GM23338 (cell line): ENCODE data around the gene CXCL16. TPM values are rescaled to one million over a fixed set of nuclear protein-coding genes. Genes with fewer than 3 reads are reported as not detected.

Experiments
- ATAC-seq: fragments of 200-7000 bp; cut with Tn5 transposase; 3 replicates; pipeline ENCODE4 v1.9.1; 2020
- DNase-seq: peaks from one replicate; pipeline ENCODE4 v3.0.0-alpha.2; 2015; ENCODE audit warnings: low spot score
- H2AFZ ChIP-seq: fragments of 200-600 bp; sonication (generic); 2 replicates; pipeline ENCODE4 v1.8.0; 2016; ENCODE audit warnings: antibody characterized with exemption, mild to moderate bottlenecking, moderate library complexity
- H3F3A ChIP-seq: fragments of 200-600 bp; sonication (generic); replicated peaks from 2 replicates; pipeline ENCODE4 v1.8.0; 2017; ENCODE audit warnings: antibody characterized with exemption, mixed run types, low read depth
- H3K27ac ChIP-seq: fragments of 200-600 bp; sonication (generic); 2 replicates; pipeline ENCODE4 v1.6.1; 2016; ENCODE audit warnings: low read depth
- H3K27me3 ChIP-seq: fragments of 200-600 bp; sonication (generic); 2 replicates; pipeline ENCODE4 v1.8.0; 2016; ENCODE audit warnings: mild to moderate bottlenecking, mixed run types, moderate library complexity; ENCODE audit not compliant: insufficient read depth
- H3K36me3 ChIP-seq: fragments of 200-600 bp; sonication (generic); 2 replicates; pipeline ENCODE4 v1.8.0; 2016; ENCODE audit warnings: mild to moderate bottlenecking; ENCODE audit not compliant: insufficient read depth
- H3K4me1 ChIP-seq: fragments of 200-600 bp; sonication (generic); 2 replicates; pipeline ENCODE4 v1.8.0; 2016; ENCODE audit warnings: mild to moderate bottlenecking, moderate library complexity; ENCODE audit not compliant: insufficient read depth
- H3K4me2 ChIP-seq: fragments of 200-600 bp; sonication (generic); 2 replicates; pipeline ENCODE4 v1.7.1; 2017; ENCODE audit warnings: mixed run types
- H3K4me3 ChIP-seq: fragments of 200-600 bp; sonication (generic); 2 replicates; pipeline ENCODE4 v1.6.1; 2016; ENCODE audit warnings: mixed run types
- H3K79me2 ChIP-seq: fragments of 200-600 bp; sonication (generic); replicated peaks from 2 replicates; pipeline ENCODE4 v1.8.0; 2017; ENCODE audit warnings: mild to moderate bottlenecking; ENCODE audit not compliant: insufficient read depth
- H3K9me2 ChIP-seq: fragments of 200-600 bp; sonication (generic); 2 replicates; pipeline ENCODE4 v1.8.0; 2017; ENCODE audit not compliant: insufficient read depth
- H4K20me1 ChIP-seq: fragments of 200-600 bp; sonication (generic); replicated peaks from 2 replicates; pipeline ENCODE4 v1.8.0; 2017; ENCODE audit warnings: mild to moderate bottlenecking; ENCODE audit not compliant: insufficient read depth
- H3K27ac Mint-ChIP-seq: 2 replicates; pipeline ENCODE4 v1.8.0; 2020; ENCODE audit warnings: inconsistent platforms, mild to moderate bottlenecking, moderate library complexity, mixed read lengths
- H3K27me3 Mint-ChIP-seq: 3 replicates; pipeline ENCODE4 v1.8.0; 2022; ENCODE audit warnings: low read depth, mild to moderate bottlenecking, moderate library complexity, mixed read lengths, inconsistent platforms; ENCODE audit not compliant: insufficient read depth, poor library complexity
- H3K36me3 Mint-ChIP-seq: 3 replicates; pipeline ENCODE4 v1.8.0; 2021; ENCODE audit warnings: low read depth, mild to moderate bottlenecking, inconsistent platforms, moderate library complexity, mixed read lengths
- H3K4me1 Mint-ChIP-seq: 3 replicates; pipeline ENCODE4 v1.8.0; 2020; ENCODE audit warnings: mild to moderate bottlenecking, inconsistent platforms, mixed read lengths
- H3K4me3 Mint-ChIP-seq: 3 replicates; pipeline ENCODE4 v1.8.0; 2021; ENCODE audit warnings: moderate library complexity, mild to moderate bottlenecking, inconsistent platforms, mixed read lengths
- H3K9me3 Mint-ChIP-seq: 3 replicates; pipeline ENCODE4 v1.8.0; 2020; ENCODE audit warnings: moderate library complexity, mild to moderate bottlenecking, inconsistent platforms, mixed read lengths
- CREB1 ChIP-seq: fragments of 250-450 bp; sonication (Bioruptor Pico); IDR thresholded peaks from 2 replicates; pipeline ENCODE4 v1.5.0; 2020; ENCODE audit warnings: low read depth, mild to moderate bottlenecking, moderate library complexity
- JUNB ChIP-seq: IDR thresholded peaks from one replicate; pipeline ENCODE4 v1.6.1; 2016; ENCODE audit warnings: antibody characterized with exemption; ENCODE audit not compliant: unreplicated experiment
- STAT1 ChIP-seq: IDR thresholded peaks from one replicate; pipeline ENCODE4 v1.6.1; 2016; ENCODE audit warnings: antibody characterized with exemption; ENCODE audit not compliant: unreplicated experiment
- ZNF114 ChIP-seq: fragments of 250-450 bp; sonication (Bioruptor Pico); IDR thresholded peaks from 2 replicates; pipeline ENCODE4 v1.5.0; 2020; ENCODE audit warnings: mild to moderate bottlenecking, moderate library complexity
- polyA plus RNA-seq: library from polyadenylated mRNA; unstranded; fragments of >200 nt; fragmentation: Nextera tagmentation; extraction: Ambion mirVana; gene quantifications from 2 replicates; pipeline ENCODE4 v1.2.1, GENCODE V29; 2016
- total RNA-seq: library from RNA; depleted of rRNA; stranded (reverse); fragments of >200 nt; shearing (Covaris generic); gene quantifications from 2 replicates; pipeline ENCODE4 v1.2.3, GENCODE V29; 2014
- TF ChIP-seq, protein P1 (sequence below): IDR thresholded peaks from one replicate; pipeline ENCODE4 v1.6.1; 2018; ENCODE audit warnings: antibody characterized with exemption; ENCODE audit not compliant: unreplicated experiment
- TF ChIP-seq, protein P2 (sequence below): fragments of 250-450 bp; sonication (Bioruptor Pico); IDR thresholded peaks from 2 replicates; pipeline ENCODE4 v1.5.0; 2020; ENCODE audit warnings: mild to moderate bottlenecking, moderate library complexity

CXCL16 gene
- total and polyA plus RNA-seq, 2 experiments from 2014 or later = 4.0 to 4.1 TPM

DNA sequence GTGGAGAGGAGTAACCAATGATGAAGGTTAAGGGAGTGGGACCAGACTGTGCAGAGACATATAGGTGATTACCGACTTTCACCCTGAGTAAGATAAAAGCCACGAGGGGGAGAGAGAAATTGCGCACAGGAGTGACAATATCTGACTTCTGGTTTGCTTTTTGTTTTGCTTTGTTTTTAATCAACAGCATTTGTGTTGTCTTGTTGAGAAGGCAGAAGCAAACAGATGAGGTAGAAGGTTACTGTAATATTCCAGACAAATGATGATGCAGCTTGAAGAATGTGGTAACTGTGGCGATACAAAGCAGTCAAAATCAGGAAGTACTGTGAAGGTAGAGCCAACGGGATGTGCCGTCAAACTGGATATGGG lies 43.3 kb downstream of the CXCL16 start (continued):
- TF ChIP-seq, protein P1, sequence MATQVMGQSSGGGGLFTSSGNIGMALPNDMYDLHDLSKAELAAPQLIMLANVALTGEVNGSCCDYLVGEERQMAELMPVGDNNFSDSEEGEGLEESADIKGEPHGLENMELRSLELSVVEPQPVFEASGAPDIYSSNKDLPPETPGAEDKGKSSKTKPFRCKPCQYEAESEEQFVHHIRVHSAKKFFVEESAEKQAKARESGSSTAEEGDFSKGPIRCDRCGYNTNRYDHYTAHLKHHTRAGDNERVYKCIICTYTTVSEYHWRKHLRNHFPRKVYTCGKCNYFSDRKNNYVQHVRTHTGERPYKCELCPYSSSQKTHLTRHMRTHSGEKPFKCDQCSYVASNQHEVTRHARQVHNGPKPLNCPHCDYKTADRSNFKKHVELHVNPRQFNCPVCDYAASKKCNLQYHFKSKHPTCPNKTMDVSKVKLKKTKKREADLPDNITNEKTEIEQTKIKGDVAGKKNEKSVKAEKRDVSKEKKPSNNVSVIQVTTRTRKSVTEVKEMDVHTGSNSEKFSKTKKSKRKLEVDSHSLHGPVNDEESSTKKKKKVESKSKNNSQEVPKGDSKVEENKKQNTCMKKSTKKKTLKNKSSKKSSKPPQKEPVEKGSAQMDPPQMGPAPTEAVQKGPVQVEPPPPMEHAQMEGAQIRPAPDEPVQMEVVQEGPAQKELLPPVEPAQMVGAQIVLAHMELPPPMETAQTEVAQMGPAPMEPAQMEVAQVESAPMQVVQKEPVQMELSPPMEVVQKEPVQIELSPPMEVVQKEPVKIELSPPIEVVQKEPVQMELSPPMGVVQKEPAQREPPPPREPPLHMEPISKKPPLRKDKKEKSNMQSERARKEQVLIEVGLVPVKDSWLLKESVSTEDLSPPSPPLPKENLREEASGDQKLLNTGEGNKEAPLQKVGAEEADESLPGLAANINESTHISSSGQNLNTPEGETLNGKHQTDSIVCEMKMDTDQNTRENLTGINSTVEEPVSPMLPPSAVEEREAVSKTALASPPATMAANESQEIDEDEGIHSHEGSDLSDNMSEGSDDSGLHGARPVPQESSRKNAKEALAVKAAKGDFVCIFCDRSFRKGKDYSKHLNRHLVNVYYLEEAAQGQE = no peak

DNA sequence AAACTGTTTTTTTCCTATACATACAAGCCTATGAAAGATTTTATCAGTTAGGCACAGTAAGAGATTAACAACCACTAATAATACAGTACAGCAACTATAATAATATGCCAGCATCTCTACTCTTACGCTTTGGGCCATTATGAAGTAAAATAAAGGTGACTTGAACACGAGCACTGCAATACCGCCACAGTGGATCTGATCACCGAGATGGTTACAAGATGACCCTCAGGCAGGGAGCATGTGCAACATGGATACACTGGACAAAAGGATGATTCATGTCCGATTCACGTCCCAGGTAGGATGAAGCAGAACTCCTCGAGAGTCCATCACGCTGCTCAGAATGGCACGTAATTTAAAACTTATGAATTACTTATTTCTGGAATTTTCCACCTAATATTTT lies 46.3 kb downstream of the CXCL16 start:
- Mint-ChIP-seq H3K27me3 (peaks cover 6% of the 10 kb centered on the region), H3K27ac (no peak overlapping the region; the same call in 1 of the 2 replicates), H3K4me3 (no peak overlapping the region), H3K9me3 (no peaks in the 10 kb centered on the region), H3K36me3 (peaks cover 63% of the 10 kb centered on the region), H3K4me1 (no peaks in the 10 kb centered on the region)
- no peaks in the 10 kb centered on the region for H3K9me2 ChIP-seq
- no peaks in the 10 kb centered on the region for H3K27me3 ChIP-seq
- no peak overlapping the region for H3K27ac ChIP-seq
- peaks cover 73% of the 10 kb centered on the region for H4K20me1 ChIP-seq
- peaks cover 37% of the 10 kb centered on the region for H3K36me3 ChIP-seq
- ATAC-seq (no peak), DNase-seq (no peak)
- H3K4me1 ChIP-seq = no peaks in the 10 kb centered on the region
- no peak for TF ChIP-seq STAT1
- no peak overlapping the region for H2AFZ ChIP-seq
- H3F3A ChIP-seq = 0 out of 2 replicates have a peak, but pooled peaks cover 7% of the 10 kb centered on the region
- no peak overlapping the region for H3K4me3 ChIP-seq
- H3K79me2 ChIP-seq = peaks cover 100% of the 10 kb centered on the region
- no peak overlapping the region for H3K4me2 ChIP-seq

DNA sequence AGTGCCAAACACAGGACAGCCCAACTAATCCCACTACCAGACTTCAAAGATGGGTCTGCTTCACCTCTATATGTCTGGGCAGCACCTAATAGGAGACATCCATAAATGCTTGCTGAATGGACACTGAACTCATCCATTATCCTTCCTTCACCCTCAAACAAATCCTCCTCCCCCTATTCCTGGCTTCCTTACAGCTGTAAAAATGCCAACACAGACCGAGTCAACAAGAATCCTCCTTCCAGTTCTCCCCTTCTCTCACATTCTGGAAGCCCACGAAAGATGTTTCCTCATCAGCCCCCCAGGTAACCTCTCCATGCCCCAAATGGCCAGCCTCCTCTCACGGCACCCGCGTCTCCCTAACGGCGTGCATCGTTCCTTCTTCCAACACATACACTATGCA lies 48.0 kb downstream of the CXCL16 start:
- peaks cover 49% of the 10 kb centered on the region for H3K36me3 ChIP-seq
- 0 out of 2 replicates have a peak, but pooled peaks cover 7% of the 10 kb centered on the region for H3F3A ChIP-seq
- H3K4me1 ChIP-seq = no peaks in the 10 kb centered on the region
- no peak overlapping the region for H3K4me2 ChIP-seq
- Mint-ChIP-seq H3K36me3 (peaks cover 66% of the 10 kb centered on the region), H3K4me1 (no peaks in the 10 kb centered on the region), H3K4me3 (no peak overlapping the region), H3K27me3 (peaks cover 6% of the 10 kb centered on the region), H3K27ac (no peak overlapping the region; the same call in 1 of the 2 replicates), H3K9me3 (no peaks in the 10 kb centered on the region)
- no peak overlapping the region for H3K4me3 ChIP-seq
- H2AFZ ChIP-seq = no peak overlapping the region
- peaks cover 72% of the 10 kb centered on the region for H4K20me1 ChIP-seq
- H3K27ac ChIP-seq = no peak overlapping the region
- DNase-seq = no peak
- H3K9me2 ChIP-seq = no peaks in the 10 kb centered on the region
- no peak for ATAC-seq
- H3K27me3 ChIP-seq = no peaks in the 10 kb centered on the region
- peaks cover 100% of the 10 kb centered on the region for H3K79me2 ChIP-seq
- TF ChIP-seq JUNB (no peak), ZNF114 (CRISPR knock-in tag) (no peak), CREB1 (CRISPR knock-in tag) (no peak), STAT1 (no peak)
- TF ChIP-seq, protein P1 = no peak
- TF ChIP-seq, protein P2, sequence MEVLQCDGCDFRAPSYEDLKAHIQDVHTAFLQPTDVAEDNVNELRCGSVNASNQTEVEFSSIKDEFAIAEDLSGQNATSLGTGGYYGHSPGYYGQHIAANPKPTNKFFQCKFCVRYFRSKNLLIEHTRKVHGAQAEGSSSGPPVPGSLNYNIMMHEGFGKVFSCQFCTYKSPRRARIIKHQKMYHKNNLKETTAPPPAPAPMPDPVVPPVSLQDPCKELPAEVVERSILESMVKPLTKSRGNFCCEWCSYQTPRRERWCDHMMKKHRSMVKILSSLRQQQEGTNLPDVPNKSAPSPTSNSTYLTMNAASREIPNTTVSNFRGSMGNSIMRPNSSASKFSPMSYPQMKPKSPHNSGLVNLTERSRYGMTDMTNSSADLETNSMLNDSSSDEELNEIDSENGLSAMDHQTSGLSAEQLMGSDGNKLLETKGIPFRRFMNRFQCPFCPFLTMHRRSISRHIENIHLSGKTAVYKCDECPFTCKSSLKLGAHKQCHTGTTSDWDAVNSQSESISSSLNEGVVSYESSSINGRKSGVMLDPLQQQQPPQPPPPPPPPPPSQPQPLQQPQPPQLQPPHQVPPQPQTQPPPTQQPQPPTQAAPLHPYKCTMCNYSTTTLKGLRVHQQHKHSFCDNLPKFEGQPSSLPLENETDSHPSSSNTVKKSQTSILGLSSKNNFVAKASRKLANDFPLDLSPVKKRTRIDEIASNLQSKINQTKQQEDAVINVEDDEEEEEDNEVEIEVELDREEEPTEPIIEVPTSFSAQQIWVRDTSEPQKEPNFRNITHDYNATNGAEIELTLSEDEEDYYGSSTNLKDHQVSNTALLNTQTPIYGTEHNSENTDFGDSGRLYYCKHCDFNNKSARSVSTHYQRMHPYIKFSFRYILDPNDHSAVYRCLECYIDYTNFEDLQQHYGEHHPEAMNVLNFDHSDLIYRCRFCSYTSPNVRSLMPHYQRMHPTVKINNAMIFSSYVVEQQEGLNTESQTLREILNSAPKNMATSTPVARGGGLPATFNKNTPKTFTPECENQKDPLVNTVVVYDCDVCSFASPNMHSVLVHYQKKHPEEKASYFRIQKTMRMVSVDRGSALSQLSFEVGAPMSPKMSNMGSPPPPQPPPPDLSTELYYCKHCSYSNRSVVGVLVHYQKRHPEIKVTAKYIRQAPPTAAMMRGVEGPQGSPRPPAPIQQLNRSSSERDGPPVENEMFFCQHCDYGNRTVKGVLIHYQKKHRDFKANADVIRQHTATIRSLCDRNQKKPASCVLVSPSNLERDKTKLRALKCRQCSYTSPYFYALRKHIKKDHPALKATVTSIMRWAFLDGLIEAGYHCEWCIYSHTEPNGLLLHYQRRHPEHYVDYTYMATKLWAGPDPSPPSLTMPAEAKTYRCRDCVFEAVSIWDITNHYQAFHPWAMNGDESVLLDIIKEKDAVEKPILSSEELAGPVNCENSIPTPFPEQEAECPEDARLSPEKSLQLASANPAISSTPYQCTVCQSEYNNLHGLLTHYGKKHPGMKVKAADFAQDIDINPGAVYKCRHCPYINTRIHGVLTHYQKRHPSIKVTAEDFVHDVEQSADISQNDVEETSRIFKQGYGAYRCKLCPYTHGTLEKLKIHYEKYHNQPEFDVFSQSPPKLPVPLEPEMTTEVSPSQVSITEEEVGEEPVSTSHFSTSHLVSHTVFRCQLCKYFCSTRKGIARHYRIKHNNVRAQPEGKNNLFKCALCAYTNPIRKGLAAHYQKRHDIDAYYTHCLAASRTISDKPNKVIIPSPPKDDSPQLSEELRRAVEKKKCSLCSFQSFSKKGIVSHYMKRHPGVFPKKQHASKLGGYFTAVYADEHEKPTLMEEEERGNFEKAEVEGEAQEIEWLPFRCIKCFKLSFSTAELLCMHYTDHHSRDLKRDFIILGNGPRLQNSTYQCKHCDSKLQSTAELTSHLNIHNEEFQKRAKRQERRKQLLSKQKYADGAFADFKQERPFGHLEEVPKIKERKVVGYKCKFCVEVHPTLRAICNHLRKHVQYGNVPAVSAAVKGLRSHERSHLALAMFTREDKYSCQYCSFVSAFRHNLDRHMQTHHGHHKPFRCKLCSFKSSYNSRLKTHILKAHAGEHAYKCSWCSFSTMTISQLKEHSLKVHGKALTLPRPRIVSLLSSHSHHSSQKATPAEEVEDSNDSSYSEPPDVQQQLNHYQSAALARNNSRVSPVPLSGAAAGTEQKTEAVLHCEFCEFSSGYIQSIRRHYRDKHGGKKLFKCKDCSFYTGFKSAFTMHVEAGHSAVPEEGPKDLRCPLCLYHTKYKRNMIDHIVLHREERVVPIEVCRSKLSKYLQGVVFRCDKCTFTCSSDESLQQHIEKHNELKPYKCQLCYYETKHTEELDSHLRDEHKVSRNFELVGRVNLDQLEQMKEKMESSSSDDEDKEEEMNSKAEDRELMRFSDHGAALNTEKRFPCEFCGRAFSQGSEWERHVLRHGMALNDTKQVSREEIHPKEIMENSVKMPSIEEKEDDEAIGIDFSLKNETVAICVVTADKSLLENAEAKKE (CRISPR knock-in tag) = no peak
